ENCODE results near the gene PCGF1. TPM values are rescaled to one million over a fixed set of nuclear protein-coding genes. Genes with fewer than 3 reads are reported as not detected.

The PCGF1 gene
- total and polyA plus RNA-seq, 2 of the 8 experiments (the other 6 are each of a cell fraction or from before 2014, with no cell fraction given), result 10.0 to 23.7 TPM

GRCh38 chr2:74551942-74552913 is 44.7 kb upstream of the PCGF1 start (continued):
- TF ChIP-seq KDM4A (IDR thresholded peaks at IDR 0.05; ENCODE audit: low read depth, low read length, severe bottlenecking) (no peak), RFX5 (IDR thresholded peaks at IDR 0.05; ENCODE audit: borderline replicate concordance, low read depth, low read length) (no peak), POLR2A (IDR thresholded peaks at IDR 0.05; ENCODE audit: control extremely low read depth in 1 of 2, low read depth in 2 of 2, low read length in 2 of 2) (no peak), SUZ12 (IDR thresholded peaks at IDR 0.05; ENCODE audit: low read length) (no peak), KDM5A (IDR thresholded peaks at IDR 0.05; ENCODE audit: low read length) (no peak)
